Lung (tissue), 12 donors: ENCODE measurements around the gene MAPKAP1. TPM values are rescaled to one million over a fixed set of nuclear protein-coding genes. Genes with fewer than 3 reads are reported as not detected.

Experiments used
- ATAC-seq: fragments of 200-7000 bp; cut with Tn5 transposase; one replicate; pipeline ENCODE4 v1.9.1; 2020; ENCODE audit warnings: moderate number of reproducible peaks; ENCODE audit not compliant: insufficient read depth, low FRiP score
- DNase-seq, 3 donors: peaks; one replicate each; pipeline ENCODE4 v3.0.0-alpha.2; 2013 to 2017
- H3K27ac ChIP-seq, 2 donors: one replicate each; pipeline ENCODE4 v1.5.1; 2013; ENCODE audit warnings: mild to moderate bottlenecking in 2 of 2, moderate library complexity in 2 of 2, control low read depth in 1 of 2, inconsistent platforms in 1 of 2, low read depth in 1 of 2, low read length in 1 of 2
- H3K27me3 ChIP-seq, 3 donors: one replicate each; pipeline ENCODE4 v1.5.1; 2013; ENCODE audit warnings: low read length in 2 of 3; ENCODE audit not compliant: control insufficient read depth in 3 of 3, insufficient read depth in 3 of 3
- H3K36me3 ChIP-seq, 4 donors: one replicate each; pipeline ENCODE4 v1.5.1; 2013; ENCODE audit warnings: low read length in 4 of 4, mild to moderate bottlenecking in 1 of 4, moderate library complexity in 1 of 4; ENCODE audit not compliant: control insufficient read depth in 4 of 4, insufficient read depth in 4 of 4
- H3K4me1 ChIP-seq, 5 donors: one replicate each; pipeline ENCODE4 v1.5.1; 2013; ENCODE audit warnings: low read length in 5 of 5, mild to moderate bottlenecking in 2 of 5, moderate library complexity in 1 of 5; ENCODE audit not compliant: control insufficient read depth in 5 of 5, insufficient read depth in 5 of 5
- H3K4me3 ChIP-seq: one replicate; pipeline ENCODE4 v1.5.1; 2013; ENCODE audit warnings: mild to moderate bottlenecking, control low read depth, moderate library complexity
- H3K9ac ChIP-seq, 2 donors: one replicate each; pipeline ENCODE4 v1.5.1; 2013; ENCODE audit warnings: low read length in 2 of 2, control low read depth in 1 of 2; ENCODE audit not compliant: insufficient read depth in 1 of 2
- H3K9me3 ChIP-seq, 4 donors: one replicate each; pipeline ENCODE4 v1.5.1; 2013; ENCODE audit warnings: low read length in 3 of 4, mild to moderate bottlenecking in 1 of 4, moderate library complexity in 1 of 4; ENCODE audit not compliant: control insufficient read depth in 4 of 4, insufficient read depth in 3 of 4
- CTCF ChIP-seq: IDR thresholded peaks from 2 replicates; pipeline ENCODE4 v1.5.1; 2012; ENCODE audit warnings: mild to moderate bottlenecking; ENCODE audit errors: control extremely low read depth, extremely low read depth
- WGBS, 2 donors: extraction: QIAGEN DNeasy Blood & Tissue Kit; methylation state at CpG; one replicate each; pipeline ENCODE4 v1.1.7; 2013; 5-methylcytosine and 5-hydroxymethylcytosine counted together
- polyA plus RNA-seq, 2 donors: library from polyadenylated mRNA; stranded (reverse); fragments of 200-250 nt; gene quantifications; one replicate each; pipeline ENCODE4 v1.2.1, GENCODE V29; 2013
- total RNA-seq, 2 donors: library from RNA; depleted of rRNA in 1 of 2; stranded (reverse); fragments of >200 nt in 1 of 2; gene quantifications; one replicate each; pipeline ENCODE4 v1.2.1, GENCODE V29; 2014 to 2021
- donor health status: control.
- donor health status: control.
- donor health status: Bipolar disorder and iron deficiency.
- donor health status: healthy.
- donor health status: DM: yes; HTN: yes; CAD: no.

MAPKAP1 gene
- total and polyA plus RNA-seq, 4 donors: 53.0 to 83.3 (median 66.7) TPM

DNA sequence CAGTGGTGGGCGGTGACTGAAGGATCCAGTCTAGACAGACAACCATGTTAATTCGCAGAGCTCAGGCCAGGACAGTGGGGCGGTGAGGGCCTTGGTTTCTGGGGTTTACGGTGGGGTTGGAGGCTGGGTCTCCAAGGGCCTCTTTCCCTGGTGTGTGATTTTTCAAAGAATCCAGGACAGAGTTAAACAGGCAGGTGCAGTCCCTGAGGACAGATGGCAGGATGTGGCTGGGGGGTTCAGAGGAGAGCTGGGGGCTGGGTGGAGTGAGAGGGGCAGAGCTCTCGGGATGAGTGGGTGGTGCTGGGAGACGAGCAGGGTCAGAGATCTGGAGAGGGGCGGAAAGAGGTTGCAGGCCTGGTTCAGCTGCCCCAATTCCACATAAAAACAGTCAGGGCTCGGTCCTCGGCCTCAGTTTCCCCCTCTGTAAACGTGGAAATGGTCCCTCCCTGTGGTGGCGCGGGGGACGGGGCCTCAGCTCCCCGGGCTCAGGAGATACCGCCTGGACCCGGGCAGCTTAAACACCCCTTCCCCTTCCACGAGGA lies 299.5 kb downstream of the MAPKAP1 start:
- ATAC-seq: no peak
- Histone ChIP-seq H3K9me3 (peaks cover 0 to 4% (median 0%) of the 10 kb centered on the region in 4 donors), H3K4me3 (no peak overlapping the region), H3K27me3 (peaks cover 0 to 4% (median 0%) of the 10 kb centered on the region in 3 donors), H3K36me3 (no peaks in the 10 kb centered on the region), H3K9ac (no peak overlapping the region), H3K27ac (no peak overlapping the region), H3K4me1 (peaks cover 0 to 8% (median 0%) of the 10 kb centered on the region in 5 donors)
- WGBS, 2 donors: 37 to 46% methylated on average over 17 of the region's 17 CpGs
- no peak for DNase-seq
- no peak for TF ChIP-seq CTCF

DNA sequence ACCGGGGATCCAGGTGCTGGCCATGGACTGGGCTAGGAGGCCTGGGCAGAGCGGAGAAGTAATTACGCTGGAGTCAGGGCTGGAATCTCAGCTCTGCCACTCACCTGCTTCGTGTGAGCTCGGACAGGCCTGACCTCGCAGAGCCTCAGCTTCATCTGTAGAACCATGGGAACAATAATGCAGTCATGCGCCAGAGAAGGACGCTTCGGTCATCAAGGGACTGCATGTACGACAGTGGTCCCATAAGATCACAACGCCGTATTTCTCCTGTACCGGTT lies 300.3 kb downstream of the MAPKAP1 start:
- Histone ChIP-seq H3K9me3 (peaks cover 0 to 4% (median 0%) of the 10 kb centered on the region in 4 donors), H3K27me3 (peaks cover 0 to 4% (median 0%) of the 10 kb centered on the region in 3 donors), H3K4me1 (peaks cover 0 to 8% (median 0%) of the 10 kb centered on the region in 5 donors), H3K4me3 (no peak overlapping the region), H3K27ac (no peak overlapping the region), H3K9ac (no peak overlapping the region), H3K36me3 (no peaks in the 10 kb centered on the region)
- ATAC-seq (no peak), DNase-seq (no peak)
- WGBS, 2 donors: 96 to 98% methylated on average over 13 of the region's 13 CpGs
- no peak for TF ChIP-seq CTCF

DNA sequence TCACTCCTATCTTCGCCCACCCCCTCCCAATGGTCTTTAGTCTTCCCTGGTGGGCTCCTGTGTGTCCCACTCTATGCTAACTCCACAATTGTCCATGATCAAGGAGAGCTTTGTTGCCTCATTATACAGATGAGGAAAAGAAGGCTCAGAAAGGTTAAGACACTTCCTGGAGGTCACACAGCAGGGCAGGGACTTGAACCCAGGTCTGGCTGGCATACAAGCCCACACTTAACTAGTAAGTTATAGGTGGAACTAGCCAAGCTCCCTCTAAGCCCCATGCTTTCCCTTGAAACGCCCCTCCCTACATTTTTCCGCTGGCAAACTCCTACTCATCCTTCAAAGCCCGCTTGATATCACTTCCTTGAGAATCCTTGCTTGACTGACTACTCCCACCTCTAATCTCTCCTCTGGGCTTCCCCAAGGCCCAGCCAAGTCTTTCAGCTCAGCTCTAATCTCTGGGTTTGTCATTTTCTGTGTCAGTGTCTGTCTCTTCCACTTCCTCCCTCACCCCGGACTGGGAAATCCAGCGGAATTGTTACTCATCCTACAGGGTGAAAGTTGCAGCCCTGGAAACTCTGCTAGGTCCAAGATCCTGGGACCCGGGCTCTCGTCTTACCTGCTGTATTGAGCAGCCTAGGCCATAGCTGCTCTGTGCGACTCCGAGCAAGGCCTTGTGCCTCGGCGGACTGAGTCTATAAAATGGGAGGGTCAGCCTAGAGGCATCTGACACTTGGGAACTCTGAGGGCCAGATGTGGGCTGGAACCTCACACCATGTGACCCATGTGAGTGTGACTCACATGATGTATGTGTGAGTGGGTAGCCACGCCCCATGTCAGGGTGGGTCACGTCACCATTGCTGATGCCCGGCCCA lies 300.8 kb downstream of the MAPKAP1 start:
- H3K36me3 ChIP-seq: no peaks in the 10 kb centered on the region
- H3K27me3 ChIP-seq: peaks cover 0 to 4% (median 0%) of the 10 kb centered on the region in 3 donors
- H3K4me1 ChIP-seq: peaks cover 0 to 8% (median 0%) of the 10 kb centered on the region in 5 donors
- H3K9ac ChIP-seq: no peak overlapping the region
- DNase-seq (no peak), ATAC-seq (no peak)
- peaks cover 0 to 4% (median 0%) of the 10 kb centered on the region in 4 donors for H3K9me3 ChIP-seq
- H3K27ac ChIP-seq: no peak overlapping the region
- WGBS, 2 donors: 93 to 97% methylated on average over 15 of the region's 15 CpGs
- H3K4me3 ChIP-seq: no peak overlapping the region
- no peak for TF ChIP-seq CTCF
